GM15510 (cell line): Measurements from ENCODE around the gene GARIN3.

Source experiments
- POLR2A ChIP-seq: IDR thresholded peaks from 3 replicates; pipeline ENCODE4 v1.6.1; 2011; ENCODE audit warnings: borderline replicate concordance; ENCODE audit not compliant: insufficient read length; ENCODE audit errors: extremely low read depth

GARIN3 gene

GRCh38 chr5:157188270-157188669 is 22.2 kb upstream of the GARIN3 start:
- TF ChIP-seq POLR2A = no peak

GRCh38 chr5:157187046-157187754 is 21.1 kb upstream of the GARIN3 start:
- no peak for TF ChIP-seq POLR2A

- TF ChIP-seq POLR2A = no peak
Measured at GRCh38 chr5:157186309-157187045, 20.4 kb upstream of the GARIN3 start.

DNA sequence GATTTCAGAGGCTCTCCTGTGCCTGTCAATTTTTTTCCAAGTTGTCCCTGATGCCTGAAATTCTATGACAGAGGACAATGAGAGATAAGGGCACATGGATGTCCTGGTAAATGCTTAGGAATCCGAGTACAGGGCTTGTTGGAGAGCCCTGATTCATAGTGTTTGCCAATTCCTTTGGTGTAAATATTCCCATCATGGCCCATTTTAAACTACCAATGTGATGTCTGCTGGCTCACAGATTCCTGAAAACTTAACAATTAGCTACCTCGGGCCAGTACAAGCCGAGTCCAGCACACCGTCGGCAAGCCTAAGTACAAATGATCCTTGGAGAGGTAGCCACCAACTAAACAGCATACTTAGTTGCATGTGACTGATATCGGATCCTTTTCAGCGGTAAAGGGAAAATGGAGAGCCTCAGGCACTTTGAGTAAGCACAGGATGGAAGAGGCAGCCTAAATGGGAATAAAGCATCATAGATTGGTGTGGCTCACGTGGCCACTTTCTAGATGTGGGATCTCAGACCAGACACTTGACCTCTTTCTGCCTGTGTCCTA is 18.1 kb upstream of the GARIN3 start:
- no peak for TF ChIP-seq POLR2A

DNA sequence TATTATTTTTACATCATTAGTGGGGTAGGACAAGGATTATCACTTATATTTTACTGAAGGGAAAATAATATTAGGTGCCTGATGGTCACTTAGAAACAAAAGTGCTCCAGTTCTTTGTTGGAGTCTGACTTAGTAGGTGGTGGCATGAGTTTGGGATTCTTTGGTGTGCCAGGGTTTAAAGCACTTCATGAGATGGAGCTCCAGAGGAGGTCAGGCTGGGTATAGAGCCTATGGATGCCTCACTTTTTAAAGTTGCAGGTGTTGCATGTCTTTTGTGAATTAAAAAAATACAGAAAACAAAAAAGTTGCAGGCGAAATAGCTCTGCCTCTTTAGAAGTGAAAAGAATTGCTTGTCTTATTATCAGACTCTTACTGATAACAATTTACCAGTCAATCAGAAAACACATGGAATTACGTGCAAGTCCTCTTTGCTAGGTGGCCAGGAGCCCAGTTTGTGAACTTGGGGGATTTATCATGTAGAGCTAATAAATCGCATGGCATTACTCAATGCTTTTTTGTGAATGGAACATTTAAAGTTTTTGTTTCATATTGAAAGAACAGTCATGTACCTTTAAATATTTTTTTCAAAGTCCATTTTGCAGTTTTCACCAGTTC is 16.2 kb upstream of the GARIN3 start:
- TF ChIP-seq POLR2A = no peak

DNA sequence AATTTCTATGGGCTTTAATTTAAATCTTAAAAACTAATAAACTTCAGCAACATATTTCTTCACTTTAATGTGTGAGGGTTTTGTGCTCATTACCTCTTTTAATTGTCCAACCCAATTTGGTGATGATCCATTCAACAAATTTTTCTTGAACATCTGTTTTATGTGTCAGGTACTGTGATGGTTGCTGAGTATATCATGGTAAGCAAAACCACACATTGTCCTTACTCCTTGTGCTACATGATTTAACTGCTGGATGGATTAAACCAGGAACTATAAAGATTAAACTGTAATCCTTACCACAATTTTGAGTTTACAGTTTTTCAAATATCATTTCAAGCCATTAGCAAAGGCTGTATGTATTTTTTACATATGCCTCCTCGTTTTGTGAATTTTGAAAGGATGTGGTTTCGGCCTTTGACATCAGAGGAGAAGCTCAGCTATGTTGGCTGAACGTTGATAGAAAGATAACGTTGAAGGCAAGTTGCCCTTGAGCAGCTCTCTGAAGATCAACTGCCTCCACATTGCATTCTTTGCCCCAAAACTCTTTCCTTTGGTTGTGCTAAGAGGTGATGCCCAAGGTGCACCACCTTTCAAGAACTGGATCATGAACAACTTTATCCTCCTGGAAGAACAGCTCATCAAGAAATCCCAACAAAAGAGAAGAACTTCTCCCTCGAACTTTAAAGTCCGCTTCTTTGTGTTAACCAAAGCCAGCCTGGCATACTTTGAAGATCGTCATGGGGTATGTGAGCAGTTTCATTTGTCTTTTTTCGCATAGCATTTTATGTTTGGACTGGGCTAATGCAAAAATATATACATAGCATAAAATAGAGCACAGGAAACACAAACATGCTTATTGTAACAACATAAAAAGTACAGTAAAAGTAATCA is 14.6 kb upstream of the GARIN3 start, which contains the start of gene ITK:
ITK (plus strand) TSS at position 467 of the 891 bp plus-strand sequence; CDS start at position 605, 138 bp downstream.
- no peak for TF ChIP-seq POLR2A

GRCh38 chr5:157178966-157179365 is 12.9 kb upstream of the GARIN3 start:
- TF ChIP-seq POLR2A = no peak

GRCh38 chr5:157177953-157178352 is 11.9 kb upstream of the GARIN3 start:
- no peak for TF ChIP-seq POLR2A

DNA sequence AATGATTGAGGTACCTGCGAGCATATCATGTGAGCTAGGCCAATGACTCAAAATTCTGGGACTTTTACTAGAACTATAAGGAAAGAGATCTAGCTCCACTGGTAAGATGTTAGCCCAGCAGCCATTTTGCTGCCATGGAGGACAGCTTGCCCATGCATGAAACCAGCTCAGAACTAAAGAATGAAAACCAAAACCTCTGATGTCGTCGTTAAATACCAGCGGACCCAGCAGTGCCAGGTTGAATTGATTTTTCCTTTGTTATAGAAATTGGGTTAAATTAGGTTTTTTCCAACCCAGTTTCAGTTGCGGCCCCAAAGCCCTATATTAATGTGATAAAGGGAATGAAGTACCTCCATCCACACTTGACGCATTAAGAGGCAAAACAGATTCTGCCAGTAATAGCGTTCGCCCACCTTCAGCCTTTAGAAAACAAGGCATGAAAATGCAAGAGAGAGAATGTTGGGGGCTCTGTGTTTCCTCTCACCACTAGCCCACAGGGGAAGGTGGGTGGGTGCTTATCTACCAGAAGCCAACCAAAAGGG is 9.1 kb upstream of the GARIN3 start:
- no peak for TF ChIP-seq POLR2A

DNA sequence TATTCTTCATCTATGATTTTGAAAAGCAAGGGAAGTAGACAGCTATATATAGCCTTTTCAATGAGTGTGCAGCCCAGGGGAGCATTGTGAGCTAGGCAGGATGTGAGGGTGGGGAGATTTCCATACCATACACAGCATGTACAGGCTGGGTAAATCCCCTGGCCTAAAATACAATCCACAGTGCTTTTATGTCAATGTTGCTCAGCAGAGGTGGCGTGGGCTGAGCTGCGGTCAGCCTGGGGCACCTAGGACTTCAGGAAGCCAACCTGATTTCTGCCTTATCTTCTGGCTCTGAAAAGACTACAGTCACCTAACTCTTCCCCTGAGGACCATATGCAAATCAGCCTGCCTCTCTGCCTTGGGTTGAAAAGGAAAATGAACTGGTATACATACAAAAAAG is 6.3 kb upstream of the GARIN3 start:
- TF ChIP-seq POLR2A = no peak

GRCh38 chr5:157168286-157168685 is 2.2 kb upstream of the GARIN3 start:
- TF ChIP-seq POLR2A = no peak

DNA sequence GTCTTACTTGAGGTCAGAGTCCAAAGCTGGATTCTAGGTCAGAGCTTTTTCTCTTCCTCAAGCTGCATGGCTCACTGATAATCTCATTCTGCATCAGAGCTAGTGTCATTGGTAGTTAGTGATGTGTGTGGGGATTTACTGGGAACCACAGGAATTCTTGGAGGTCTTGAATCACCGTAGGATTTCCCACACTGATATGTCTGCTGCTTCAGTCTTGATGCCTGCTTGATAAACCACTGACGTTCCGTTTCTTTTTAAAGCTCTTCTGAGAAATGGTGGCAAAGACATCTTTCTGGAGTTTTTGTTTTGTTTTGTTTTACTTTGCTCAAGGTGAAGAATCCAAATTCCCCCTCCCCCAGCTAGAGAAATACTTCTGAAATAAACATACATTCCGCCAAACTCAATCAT is 1.2 kb upstream of the GARIN3 start:
- no peak for TF ChIP-seq POLR2A

- TF ChIP-seq POLR2A = no peak
Measured at GRCh38 chr5:157165668-157166067, 396 bp downstream of the GARIN3 start.

- no peak for TF ChIP-seq POLR2A
Measured at GRCh38 chr5:157165261-157165660, 803 bp downstream of the GARIN3 start.
